ENCODE results near the gene LRRTM3.
A peak's percentile ranks its signal among the peaks of the same experiment; 100 is the strongest.

Gene LRRTM3

GRCh38 chr10:66925896-66926715 is at the start of gene LRRTM3:
LRRTM3 (plus strand) TSS chr10:66926036.
- H3K4me3 ChIP-seq (ENCODE audit: low read depth, low read length) = no peak within 1 kb of the TSS

GRCh38 chr10:66877361-66877760 is 48.5 kb upstream of the LRRTM3 start:
- H3K4me3 ChIP-seq (ENCODE audit: low read depth, low read length) = no peak overlapping the region
- TF ChIP-seq MYC (IDR thresholded peaks at IDR 0.05; ENCODE audit: low read depth, low read length) (no peak), POLR2A (IDR thresholded peaks at IDR 0.05; ENCODE audit: extremely low read depth, insufficient read length) (no peak)
- TF ChIP-seq, protein P1, sequence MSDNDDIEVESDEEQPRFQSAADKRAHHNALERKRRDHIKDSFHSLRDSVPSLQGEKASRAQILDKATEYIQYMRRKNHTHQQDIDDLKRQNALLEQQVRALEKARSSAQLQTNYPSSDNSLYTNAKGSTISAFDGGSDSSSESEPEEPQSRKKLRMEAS (IDR thresholded peaks at IDR 0.05; ENCODE audit: low read depth, low read length) = no peak
- TF ChIP-seq, protein P2, sequence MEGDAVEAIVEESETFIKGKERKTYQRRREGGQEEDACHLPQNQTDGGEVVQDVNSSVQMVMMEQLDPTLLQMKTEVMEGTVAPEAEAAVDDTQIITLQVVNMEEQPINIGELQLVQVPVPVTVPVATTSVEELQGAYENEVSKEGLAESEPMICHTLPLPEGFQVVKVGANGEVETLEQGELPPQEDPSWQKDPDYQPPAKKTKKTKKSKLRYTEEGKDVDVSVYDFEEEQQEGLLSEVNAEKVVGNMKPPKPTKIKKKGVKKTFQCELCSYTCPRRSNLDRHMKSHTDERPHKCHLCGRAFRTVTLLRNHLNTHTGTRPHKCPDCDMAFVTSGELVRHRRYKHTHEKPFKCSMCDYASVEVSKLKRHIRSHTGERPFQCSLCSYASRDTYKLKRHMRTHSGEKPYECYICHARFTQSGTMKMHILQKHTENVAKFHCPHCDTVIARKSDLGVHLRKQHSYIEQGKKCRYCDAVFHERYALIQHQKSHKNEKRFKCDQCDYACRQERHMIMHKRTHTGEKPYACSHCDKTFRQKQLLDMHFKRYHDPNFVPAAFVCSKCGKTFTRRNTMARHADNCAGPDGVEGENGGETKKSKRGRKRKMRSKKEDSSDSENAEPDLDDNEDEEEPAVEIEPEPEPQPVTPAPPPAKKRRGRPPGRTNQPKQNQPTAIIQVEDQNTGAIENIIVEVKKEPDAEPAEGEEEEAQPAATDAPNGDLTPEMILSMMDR (IDR thresholded peaks at IDR 0.05; ENCODE audit: low read depth, low read length) = no peak
- no peak for DNase-seq (ENCODE audit: low read depth)

More at GRCh38 chr10:66925896-66926715, at the start of gene LRRTM3:
- DNase-seq (ENCODE audit: low read depth) = peak; percentile 75
- TF ChIP-seq, protein P2 (IDR thresholded peaks at IDR 0.05; ENCODE audit: low read depth, low read length) = peak; percentile 65
- TF ChIP-seq MYC (IDR thresholded peaks at IDR 0.05; ENCODE audit: low read depth, low read length) = no peak
- TF ChIP-seq, protein P1 (IDR thresholded peaks at IDR 0.05; ENCODE audit: low read depth, low read length) = peak; percentile 59; the same call in 1 of the 2 replicates

GRCh38 chr10:66880292-66880691 is 45.5 kb upstream of the LRRTM3 start:
- TF ChIP-seq, protein P2 (IDR thresholded peaks at IDR 0.05; ENCODE audit: low read depth, low read length) = no peak
- TF ChIP-seq, protein P1 (IDR thresholded peaks at IDR 0.05; ENCODE audit: low read depth, low read length) = no peak
- TF ChIP-seq MYC (IDR thresholded peaks at IDR 0.05; ENCODE audit: low read depth, low read length) (no peak), POLR2A (IDR thresholded peaks at IDR 0.05; ENCODE audit: extremely low read depth, insufficient read length) (no peak)
- H3K4me3 ChIP-seq (ENCODE audit: low read depth, low read length) = no peak overlapping the region
- DNase-seq (ENCODE audit: low read depth) = no peak

DNA sequence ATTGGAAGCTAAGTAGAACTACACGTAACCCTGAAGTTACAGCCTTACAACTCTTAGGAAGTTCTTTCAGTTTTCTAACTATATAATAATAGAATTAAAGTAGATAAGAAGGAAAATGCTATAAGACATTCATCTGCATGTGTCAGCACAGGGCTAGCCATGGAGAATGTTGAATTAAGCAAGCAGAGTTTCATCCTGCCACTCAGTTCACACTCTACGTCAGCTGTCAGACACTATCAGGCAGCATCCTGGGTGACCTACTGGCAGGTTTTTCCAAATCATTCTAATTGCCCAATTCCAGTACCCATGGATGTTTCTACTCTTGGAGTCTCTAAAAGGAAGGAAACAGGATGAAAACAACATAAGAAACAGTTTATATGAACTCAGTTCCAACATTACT is 45.0 kb upstream of the LRRTM3 start:
- TF ChIP-seq, protein P2 (IDR thresholded peaks at IDR 0.05; ENCODE audit: low read depth, low read length) = no peak
- TF ChIP-seq MYC (IDR thresholded peaks at IDR 0.05; ENCODE audit: low read depth, low read length) (no peak), POLR2A (IDR thresholded peaks at IDR 0.05; ENCODE audit: extremely low read depth, insufficient read length) (no peak)
- TF ChIP-seq, protein P1 (IDR thresholded peaks at IDR 0.05; ENCODE audit: low read depth, low read length) = no peak
- DNase-seq (ENCODE audit: low read depth) = no peak
- H3K4me3 ChIP-seq (ENCODE audit: low read depth, low read length) = no peak overlapping the region

DNA sequence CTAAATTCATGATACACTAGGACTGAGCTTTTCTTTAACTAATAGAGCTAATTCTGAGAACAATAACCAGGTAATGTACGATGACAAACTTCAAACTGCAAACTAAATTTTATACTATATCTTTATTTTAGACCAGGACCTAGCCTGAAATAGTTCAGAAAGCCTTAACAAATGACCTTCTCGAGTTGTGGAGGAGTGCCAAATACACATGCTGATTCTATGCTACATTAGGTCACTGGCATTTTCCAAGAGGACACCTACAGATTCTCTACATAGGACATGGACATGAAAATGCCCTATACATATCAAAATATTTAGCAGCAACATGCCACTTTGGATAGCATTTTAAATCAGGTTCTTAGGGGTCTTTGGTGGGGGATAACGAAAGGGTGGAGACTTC is 44.0 kb upstream of the LRRTM3 start:
- no peak overlapping the region for H3K4me3 ChIP-seq (ENCODE audit: low read depth, low read length)
- DNase-seq (ENCODE audit: low read depth) = no peak
- TF ChIP-seq MYC (IDR thresholded peaks at IDR 0.05; ENCODE audit: low read depth, low read length) (no peak), POLR2A (IDR thresholded peaks at IDR 0.05; ENCODE audit: extremely low read depth, insufficient read length) (no peak)
- TF ChIP-seq, protein P2 (IDR thresholded peaks at IDR 0.05; ENCODE audit: low read depth, low read length) = no peak
- TF ChIP-seq, protein P1 (IDR thresholded peaks at IDR 0.05; ENCODE audit: low read depth, low read length) = no peak

All from NB4 (cell line).